ENCODE results near the gene BNC2. TPM values are rescaled to one million over a fixed set of nuclear protein-coding genes. Genes with fewer than 3 reads are reported as not detected.
A peak's percentile ranks its signal among the peaks of the same experiment; 100 is the strongest.

Gene BNC2
- total and polyA plus RNA-seq, 2 of the 13 experiments (the other 11 are each of a cell fraction or from before 2014, with no cell fraction given), result not detected

GRCh38 chr9:16869882-16870595 lies 431 bp downstream of the BNC2 start:
- peak overlapping the region; percentile 45 for H3K4me2 ChIP-seq (ENCODE audit: low read depth, low read length)
- no peaks in the 10 kb centered on the region for H3K9me3 ChIP-seq (ENCODE audit: low read length)
- in situ Hi-C loops (cut with HindIII; ENCODE audit: extremely low pct_ligation_motif_present, low pct_unique_long_range_greater_than_20kb) (no loop called here), intact Hi-C loops (cut with micrococcal nuclease; ENCODE audit: unreplicated experiment) (no loop called here)
- no peaks in the 10 kb centered on the region for H4K20me1 ChIP-seq (ENCODE audit: insufficient read depth, low read length)
- DNase-seq (ENCODE audit: low spot score), result no peak
- H3K79me2 ChIP-seq (ENCODE audit: insufficient read depth, low read length), result no peaks in the 10 kb centered on the region
- peak; percentile 52 for ATAC-seq
- H2AFZ ChIP-seq (ENCODE audit: low read length), result no peak overlapping the region
- no peak overlapping the region for H3K27ac ChIP-seq (ENCODE audit: extremely low read length, insufficient read depth, low read length)
- no peak for FAIRE-seq
- BruUV-seq (replicated peaks), result no TSS peak
- no peak overlapping the region for H3K9ac ChIP-seq (ENCODE audit: insufficient read depth, low read depth, low read length)
- H3K27me3 ChIP-seq (ENCODE audit: control insufficient read depth in 1 of 2, insufficient read depth in 2 of 2, low read length in 2 of 2), result peaks cover 5 to 40% of the 10 kb centered on the region in 2 experiments; a peak in 4 of 5 replicates
- no peaks in the 10 kb centered on the region for H3K36me3 ChIP-seq (replicated peaks in 1 of 2; ENCODE audit: control insufficient read depth in 1 of 2, insufficient read depth in 2 of 2, low read length in 2 of 2)
- H3K4me3 ChIP-seq (replicated peaks in 1 of 3; ENCODE audit: insufficient read depth in 1 of 3, low read depth in 2 of 3, low read length in 3 of 3), result peak overlapping the region in 1 of 3 experiments; percentile 23; a peak in 1 of 6 replicates
- ChIA-PET CTCF (ENCODE audit: low intra/inter-chr PET ratio, low total read pairs) (no interaction called here), POLR2A (no interaction called here)
- WGBS (ENCODE audit: low lambda C conversion rate), result 16% methylated on average over 38 of the region's 58 CpGs
- no peaks in the 10 kb centered on the region for H3K4me1 ChIP-seq (ENCODE audit: insufficient read depth, low read length)
- TF ChIP-seq MIER3 (CRISPR knock-in tag; IDR thresholded peaks at IDR 0.05; ENCODE audit: borderline replicate concordance) (no peak), ZNF775 (CRISPR knock-in tag; IDR thresholded peaks at IDR 0.05; ENCODE audit: borderline replicate concordance) (no peak), ZNF274 (CRISPR knock-in tag; IDR thresholded peaks at IDR 0.05) (no peak), ZNF18 (CRISPR knock-in tag; IDR thresholded peaks at IDR 0.05; ENCODE audit: insufficient replicate concordance) (no peak), ZNF205 (CRISPR knock-in tag; IDR thresholded peaks at IDR 0.05) (no peak), ZNF276 (CRISPR knock-in tag; IDR thresholded peaks at IDR 0.05; ENCODE audit: low read depth) (no peak), NFRKB (IDR thresholded peaks at IDR 0.05) (no peak), ZBTB43 (CRISPR knock-in tag; conservative IDR thresholded peaks at IDR 0.05) (no peak), GMEB2 (CRISPR knock-in tag; IDR thresholded peaks at IDR 0.05; ENCODE audit: low read depth) (no peak), SP2 (CRISPR knock-in tag; IDR thresholded peaks at IDR 0.05) (no peak), PRDM4 (CRISPR knock-in tag; IDR thresholded peaks at IDR 0.05; ENCODE audit: borderline replicate concordance) (no peak), ZBTB49 (CRISPR knock-in tag; IDR thresholded peaks at IDR 0.05; ENCODE audit: borderline replicate concordance) (no peak)
